GM04504 (cell line): ENCODE results near the gene MUC4.

ENCODE experiments used
- DNase-seq: peaks from one replicate; pipeline ENCODE4 v3.0.0-alpha.2; 2012; ENCODE audit warnings: low read depth

The MUC4 gene, protein sequence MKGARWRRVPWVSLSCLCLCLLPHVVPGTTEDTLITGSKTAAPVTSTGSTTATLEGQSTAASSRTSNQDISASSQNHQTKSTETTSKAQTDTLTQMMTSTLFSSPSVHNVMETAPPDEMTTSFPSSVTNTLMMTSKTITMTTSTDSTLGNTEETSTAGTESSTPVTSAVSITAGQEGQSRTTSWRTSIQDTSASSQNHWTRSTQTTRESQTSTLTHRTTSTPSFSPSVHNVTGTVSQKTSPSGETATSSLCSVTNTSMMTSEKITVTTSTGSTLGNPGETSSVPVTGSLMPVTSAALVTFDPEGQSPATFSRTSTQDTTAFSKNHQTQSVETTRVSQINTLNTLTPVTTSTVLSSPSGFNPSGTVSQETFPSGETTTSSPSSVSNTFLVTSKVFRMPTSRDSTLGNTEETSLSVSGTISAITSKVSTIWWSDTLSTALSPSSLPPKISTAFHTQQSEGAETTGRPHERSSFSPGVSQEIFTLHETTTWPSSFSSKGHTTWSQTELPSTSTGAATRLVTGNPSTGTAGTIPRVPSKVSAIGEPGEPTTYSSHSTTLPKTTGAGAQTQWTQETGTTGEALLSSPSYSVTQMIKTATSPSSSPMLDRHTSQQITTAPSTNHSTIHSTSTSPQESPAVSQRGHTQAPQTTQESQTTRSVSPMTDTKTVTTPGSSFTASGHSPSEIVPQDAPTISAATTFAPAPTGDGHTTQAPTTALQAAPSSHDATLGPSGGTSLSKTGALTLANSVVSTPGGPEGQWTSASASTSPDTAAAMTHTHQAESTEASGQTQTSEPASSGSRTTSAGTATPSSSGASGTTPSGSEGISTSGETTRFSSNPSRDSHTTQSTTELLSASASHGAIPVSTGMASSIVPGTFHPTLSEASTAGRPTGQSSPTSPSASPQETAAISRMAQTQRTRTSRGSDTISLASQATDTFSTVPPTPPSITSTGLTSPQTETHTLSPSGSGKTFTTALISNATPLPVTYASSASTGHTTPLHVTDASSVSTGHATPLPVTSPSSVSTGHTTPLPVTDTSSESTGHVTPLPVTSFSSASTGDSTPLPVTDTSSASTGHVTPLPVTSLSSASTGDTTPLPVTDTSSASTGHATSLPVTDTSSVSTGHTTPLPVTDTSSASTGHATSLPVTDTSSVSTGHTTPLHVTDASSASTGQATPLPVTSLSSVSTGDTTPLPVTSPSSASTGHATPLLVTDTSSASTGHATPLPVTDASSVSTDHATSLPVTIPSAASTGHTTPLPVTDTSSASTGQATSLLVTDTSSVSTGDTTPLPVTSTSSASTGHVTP (N-terminal part only)

DNA sequence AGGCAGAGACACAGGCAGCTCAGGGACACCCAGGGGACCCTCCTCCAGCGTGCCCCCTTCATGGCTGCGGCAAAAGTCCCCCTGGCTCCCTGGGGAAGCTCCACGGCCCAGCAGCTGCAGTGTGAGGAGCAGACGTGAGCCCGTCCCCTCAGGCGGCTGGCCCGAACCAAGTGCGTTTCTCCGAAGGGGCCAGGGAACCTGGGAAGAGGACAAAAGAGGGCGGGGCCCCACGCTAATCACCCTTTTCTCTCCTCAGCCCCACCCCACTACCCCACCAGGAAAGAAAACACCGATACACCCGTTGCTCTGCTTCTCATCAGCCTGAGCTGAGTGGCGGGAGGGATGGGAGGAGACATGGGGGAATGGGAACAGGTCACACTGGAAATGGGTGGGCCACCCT lies at the start of gene MUC4:
TSS of gene MUC4 (minus strand) at position 174 of the 400 bp plus-strand sequence. CDS start at position 62, 112 bp downstream.
- no peak for DNase-seq

- DNase-seq, result no peak
Observed at GRCh38 chr3:195860456-195860855, 48.7 kb upstream of the MUC4 start.

GRCh38 chr3:195859846-195860411 lies 48.2 kb upstream of the MUC4 start:
- DNase-seq, result no peak

DNA sequence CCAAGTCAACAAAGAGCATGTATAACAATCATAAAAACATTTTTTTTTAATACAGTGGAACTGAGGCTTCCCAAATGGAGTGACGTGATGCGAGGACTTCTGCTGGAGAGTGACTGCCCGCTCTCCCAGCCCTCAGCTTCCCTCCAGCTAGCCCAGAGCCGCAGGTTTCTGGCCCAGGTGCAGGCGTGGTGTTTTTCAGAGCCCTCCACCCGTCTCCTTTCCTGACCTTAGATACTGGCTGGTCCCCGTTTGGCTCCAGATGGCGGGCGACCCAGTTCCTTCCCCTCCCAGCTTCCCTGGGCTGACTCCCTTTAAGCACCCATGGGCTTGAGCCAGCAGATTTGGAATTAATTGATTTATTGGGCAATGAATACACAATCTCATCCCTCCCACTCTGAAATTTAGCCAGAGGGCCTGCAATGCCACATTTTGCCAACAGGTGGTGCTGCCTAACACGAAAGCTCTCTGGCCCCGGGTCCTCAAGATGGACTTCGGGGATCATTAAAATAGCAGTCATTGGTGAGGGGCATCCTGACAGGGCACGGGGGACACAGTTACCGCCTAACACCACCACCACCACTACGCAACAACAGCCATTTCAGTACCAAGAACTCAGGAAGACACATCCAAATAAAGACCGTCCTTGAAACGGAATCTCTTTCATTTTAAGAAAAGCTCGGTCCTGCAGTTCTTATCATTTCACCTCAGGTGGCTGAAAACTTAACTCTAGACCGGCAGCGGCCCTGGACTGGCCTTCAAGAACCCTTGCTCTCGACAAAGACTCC lies 47.5 kb upstream of the MUC4 start:
- DNase-seq, result no peak

- DNase-seq, result no peak
Observed at GRCh38 chr3:195856410-195857084, 44.8 kb upstream of the MUC4 start.

GRCh38 chr3:195855471-195856409 lies 44.0 kb upstream of the MUC4 start:
- no peak for DNase-seq

GRCh38 chr3:195854628-195855294 lies 43.0 kb upstream of the MUC4 start:
- DNase-seq, result no peak

- no peak for DNase-seq
Observed at GRCh38 chr3:195853996-195854395, 42.3 kb upstream of the MUC4 start.

- no peak for DNase-seq
Observed at GRCh38 chr3:195853036-195853435, 41.3 kb upstream of the MUC4 start.

DNA sequence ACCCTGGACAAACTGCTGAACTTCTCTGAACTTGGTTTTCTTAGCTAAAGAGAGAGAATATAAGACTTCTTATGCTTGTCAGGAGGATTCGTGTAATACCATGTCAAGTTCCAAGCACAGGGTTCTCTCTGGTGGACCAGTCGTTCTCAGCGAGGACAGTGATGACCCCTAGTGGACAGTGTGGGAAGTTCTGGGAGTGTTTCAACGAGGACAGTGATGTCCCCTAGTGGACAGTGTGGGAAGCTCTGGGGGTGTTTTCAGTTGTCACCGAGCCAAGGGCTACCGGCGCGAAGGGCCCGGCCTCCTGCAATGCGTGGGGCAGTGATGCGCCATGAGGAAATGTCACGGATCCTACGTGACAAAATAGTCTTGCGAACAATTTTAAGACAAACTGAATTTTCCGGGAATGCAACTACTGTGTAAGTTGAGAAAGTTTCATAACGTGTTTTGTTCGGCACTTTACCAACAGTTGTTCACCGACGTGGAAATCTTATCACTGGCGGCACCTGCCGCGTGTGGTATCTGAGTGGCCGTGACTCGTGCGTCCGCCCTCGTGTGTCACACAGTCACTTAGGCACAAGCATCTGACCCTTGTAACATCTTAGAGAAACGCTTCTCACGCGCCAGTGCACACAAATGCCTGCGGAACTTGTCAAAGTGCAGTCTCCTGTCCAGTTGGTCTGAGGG lies 39.3 kb upstream of the MUC4 start:
- peak; percentile 80 for DNase-seq

DNA sequence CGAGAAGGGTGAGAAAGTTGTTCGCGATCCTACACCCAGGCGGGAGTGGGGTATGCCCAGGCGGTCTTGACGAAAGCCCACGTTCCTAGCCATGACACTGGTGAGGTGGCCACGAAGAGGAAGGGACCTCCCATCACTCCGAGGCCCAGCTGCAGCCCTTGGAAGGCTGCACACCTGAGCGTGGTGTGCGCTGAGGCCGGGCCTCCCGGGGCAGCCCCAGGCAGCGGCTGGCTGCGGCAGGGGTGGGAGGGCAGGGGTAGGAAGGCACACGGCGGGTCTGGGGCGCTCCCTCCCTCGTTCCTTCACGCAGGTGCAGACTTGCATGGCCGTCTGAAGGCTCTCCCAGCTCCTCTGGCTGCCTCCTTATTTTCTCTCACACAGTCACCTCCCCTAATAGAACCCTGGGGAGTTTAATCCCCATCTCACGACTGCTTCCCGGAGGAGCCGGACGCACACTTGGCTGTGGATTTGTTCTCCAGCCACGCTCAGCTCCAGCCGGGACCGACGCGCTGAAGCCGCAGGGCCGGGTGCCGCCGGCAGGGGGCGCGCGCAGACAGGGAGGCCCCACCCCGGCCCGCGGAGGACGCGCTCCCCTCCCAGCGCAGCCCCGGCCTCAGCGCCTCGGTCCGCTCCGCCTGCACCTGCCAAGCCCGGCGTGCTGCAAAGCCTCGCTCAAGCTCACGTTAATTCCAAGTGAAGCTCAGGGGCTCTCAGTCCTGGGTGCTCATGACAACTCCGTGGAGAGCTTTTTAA lies 37.8 kb upstream of the MUC4 start:
- DNase-seq, result no peak

GRCh38 chr3:195847055-195847950 lies 35.6 kb upstream of the MUC4 start:
- no peak for DNase-seq

DNA sequence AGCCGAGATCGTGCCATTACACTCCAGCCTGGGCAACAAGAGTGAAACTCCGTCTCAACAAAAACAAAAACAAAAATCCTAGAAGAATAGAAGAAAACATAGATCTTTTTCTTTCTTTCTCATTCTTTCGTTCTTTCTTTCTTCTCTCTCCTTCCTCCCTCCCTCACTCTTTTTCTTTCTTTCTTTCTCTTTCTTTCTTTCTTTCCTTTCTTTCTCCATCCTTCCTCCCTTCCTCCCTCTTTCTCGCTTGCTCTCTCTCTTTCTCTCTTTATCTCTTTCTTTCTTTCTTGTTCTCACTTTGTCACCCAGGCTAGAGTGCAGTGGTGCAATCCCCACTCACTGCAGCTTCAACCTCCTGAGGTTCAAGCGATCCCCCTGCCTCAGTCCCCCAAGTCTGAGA lies 33.8 kb upstream of the MUC4 start:
- DNase-seq, result no peak

- DNase-seq, result no peak
Observed at GRCh38 chr3:195844671-195845218, 33.0 kb upstream of the MUC4 start.

GRCh38 chr3:195839260-195840010 lies 27.7 kb upstream of the MUC4 start:
- no peak for DNase-seq
